ENCODE measurements around the gene TENM3.

The TENM3 gene

DNA sequence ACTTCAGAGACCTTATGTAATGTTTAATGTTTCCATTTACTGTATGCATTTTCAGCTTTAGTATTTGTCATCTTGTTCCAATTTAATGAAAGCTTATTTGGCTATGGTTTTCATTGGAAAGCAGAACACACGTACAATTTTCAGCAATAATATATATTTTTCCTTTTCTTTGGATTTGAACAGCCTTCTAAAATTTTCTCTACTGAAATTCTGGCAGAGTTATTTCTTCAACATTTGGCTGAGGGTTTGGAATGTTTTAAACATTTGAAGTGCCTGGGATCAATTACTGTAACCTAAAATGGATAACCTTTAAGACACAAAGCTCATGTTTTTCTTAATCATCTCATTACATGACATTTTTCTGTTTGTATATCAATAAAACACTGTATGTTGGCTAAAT lies 156.9 kb downstream of the TENM3 start:
- no peak for DNase-seq (ENCODE audit: low read depth in 2 of 2)

DNA sequence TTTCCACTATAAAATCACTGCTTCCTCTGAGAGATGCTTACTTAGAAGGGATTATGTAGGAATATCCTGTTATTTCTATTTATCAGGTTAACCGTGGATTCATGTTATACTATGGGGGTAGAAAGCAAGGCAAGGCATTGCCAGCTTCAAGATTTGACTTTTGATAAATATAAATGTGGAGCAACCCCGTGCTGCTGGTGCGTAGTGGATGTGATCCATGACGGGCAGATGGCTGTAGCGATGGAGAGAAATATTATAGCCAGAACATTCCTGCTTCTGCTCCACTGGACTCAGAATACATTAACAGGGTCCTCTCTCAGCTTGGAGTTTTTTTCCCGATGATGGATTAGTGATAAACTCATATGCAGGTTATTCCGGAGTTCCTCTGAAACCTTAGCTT lies 157.6 kb downstream of the TENM3 start:
- DNase-seq (ENCODE audit: low read depth in 2 of 2) = no peak

DNA sequence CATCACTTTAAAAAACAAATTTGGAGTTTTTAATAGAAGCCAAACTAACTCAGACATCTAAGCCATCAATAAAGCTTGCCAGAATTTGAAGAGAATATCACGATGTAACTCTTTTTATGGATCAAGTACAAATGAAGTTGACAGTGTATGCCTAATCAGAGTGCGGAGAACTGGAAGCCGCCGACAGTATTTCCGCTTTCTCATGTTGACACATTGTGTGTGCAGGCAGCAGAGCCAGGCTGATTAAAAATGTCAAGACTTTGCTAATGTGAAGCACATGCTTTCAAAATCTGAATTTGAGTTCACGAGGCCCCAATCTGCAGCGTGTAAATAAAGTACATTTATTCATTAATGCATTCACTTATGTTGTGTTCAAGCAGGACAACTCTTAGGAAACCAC lies 161.2 kb downstream of the TENM3 start:
- no peak for DNase-seq (ENCODE audit: low read depth in 2 of 2)

DNA sequence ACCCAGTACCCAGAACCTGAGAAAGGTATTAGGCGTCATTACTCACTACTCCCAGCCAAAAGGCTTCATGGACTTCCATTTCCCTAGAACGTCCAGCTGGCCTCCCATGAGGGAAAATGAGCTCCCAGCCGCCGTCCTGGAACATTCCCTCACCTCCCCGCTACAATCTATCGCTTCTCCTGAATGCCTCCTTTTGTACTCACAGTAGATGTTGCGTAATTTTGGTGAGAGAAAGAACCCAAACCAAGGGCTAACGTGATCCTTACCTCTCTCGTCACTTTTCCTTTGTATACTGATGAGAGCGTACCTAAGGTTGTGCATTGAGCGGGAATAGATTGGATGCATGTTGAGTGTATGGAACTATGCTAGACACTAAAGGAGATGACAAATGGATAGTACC lies 161.9 kb downstream of the TENM3 start:
- DNase-seq (ENCODE audit: low read depth in 2 of 2) = no peak

DNA sequence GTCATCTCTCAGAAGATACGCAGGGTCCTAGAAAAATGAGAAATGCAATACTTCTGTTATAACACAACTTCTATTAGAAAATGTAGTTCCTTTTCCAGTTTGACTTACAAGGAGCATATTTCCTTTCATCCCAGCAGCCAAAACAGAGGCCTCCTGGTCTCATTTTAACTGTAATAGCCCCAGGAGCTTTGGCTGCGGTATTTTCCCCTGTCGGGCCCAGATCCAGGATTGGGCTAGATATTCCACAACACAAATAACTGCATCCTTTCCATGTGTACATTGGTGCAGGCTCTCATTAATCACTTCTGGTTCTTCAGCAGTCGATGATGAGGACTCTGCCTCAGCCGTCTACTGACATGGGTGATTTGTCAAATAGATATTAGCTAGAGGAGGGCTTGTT lies 166.1 kb downstream of the TENM3 start:
- DNase-seq (ENCODE audit: low read depth in 2 of 2) = no peak

DNA sequence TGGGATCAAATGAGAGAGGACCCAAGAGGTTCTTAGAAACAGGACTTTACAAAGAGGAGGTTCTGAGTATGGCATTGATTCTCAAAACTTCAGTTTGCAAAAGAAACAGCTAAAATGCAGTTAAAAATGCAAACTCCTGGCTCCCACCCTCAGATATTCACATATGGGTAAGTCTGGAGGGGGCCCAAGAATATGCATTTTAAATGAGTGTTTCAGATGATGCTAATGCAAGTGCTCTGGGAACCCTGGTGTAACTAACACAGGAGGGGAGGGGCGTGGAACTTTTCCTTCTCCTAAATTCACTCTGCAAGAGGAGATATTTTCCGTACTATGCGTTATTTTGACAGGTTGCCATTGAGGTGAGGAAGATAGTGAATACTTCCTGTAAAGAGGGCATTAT lies 168.2 kb downstream of the TENM3 start:
- DNase-seq (ENCODE audit: low read depth in 2 of 2) = no peak

DNA sequence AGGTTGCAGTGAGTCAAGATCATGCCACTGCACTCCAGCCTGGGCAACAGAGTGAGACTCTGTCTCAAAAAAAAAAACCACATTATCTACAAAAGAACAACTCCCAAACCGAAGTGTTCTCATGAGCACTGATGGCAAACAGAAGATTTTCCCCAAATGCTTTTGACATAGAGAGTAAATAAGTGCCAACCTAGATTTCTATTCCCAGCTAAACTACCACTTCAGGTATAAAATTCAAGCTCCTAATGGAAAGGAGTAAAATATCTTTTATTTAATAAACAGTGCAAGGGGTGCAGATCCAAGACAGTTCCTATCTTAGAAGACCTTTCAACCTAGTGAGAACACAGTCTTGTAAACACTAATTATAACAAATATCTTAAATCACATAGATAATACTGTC lies 170.3 kb downstream of the TENM3 start:
- DNase-seq (ENCODE audit: low read depth in 2 of 2) = no peak

DNA sequence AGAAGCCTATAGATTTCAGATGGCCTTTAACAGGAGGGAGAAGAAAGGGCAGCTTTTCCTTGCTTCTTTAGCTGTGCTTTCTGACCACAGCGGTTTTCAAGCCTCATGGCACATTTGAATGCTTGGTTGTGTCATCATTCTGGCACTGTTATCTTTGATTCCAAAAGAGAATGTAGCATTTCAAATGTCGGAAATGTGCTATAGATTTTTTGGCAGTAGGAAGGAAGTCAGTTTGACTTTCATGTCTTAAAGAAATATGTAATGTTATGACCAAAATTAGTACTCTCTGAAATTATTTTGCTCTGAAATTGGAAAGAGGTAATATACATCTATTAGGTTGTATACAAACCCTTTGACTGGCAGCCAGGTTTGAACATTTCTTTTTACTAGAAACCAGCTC lies 171.9 kb downstream of the TENM3 start:
- DNase-seq (ENCODE audit: low read depth in 2 of 2) = no peak

DNA sequence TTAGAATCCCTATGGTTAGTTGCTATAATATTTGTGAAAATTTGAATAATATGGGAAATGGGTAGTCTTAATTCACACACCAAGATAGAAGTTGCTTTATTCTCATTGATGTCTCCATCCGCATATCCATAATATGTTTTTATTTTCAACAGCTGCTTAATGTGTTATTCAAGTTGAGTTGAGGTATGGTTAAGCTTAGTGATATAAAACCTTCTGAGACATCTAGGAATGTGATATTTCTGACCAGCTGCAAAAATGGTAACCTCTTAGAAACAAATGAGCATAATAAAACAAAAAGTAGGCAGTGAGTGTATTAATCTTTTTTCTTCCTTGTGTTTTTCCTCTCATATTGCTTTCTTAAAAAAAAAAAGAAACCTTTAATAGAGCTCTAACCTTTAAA lies 172.9 kb downstream of the TENM3 start:
- no peak for DNase-seq (ENCODE audit: low read depth in 2 of 2)

DNA sequence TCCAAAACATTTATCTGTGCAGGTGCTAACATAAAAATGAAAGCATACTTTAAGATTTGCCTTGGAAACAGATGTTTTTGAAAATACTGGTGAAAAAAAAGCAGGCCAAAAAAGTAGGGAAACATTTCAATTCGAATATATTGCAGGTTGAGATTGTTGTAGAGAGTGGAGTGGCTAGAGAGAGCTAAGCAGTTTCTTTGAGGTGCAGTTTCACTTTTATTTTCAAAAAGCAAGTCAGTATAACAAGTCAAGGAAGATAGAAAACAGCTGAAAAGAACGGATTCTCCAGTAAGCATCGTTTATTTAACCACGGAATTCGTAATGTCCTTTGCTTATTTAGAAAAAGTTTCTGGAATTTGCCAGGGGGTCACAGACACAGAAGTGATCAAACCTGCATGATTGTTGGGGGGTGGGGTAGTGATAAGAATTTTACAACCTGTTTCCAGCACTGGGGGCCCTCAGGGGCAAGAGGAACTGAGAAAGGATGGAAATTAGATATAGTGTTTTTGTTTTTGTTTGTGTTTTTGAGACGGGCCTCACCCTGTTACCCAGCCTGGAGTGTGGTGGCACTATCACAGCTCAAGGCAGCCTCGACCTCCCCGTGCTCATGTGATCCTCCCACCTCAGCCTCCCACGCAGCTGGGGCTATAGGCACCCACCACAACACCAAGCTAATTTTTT lies 175.0 kb downstream of the TENM3 start:
- no peak for DNase-seq (ENCODE audit: low read depth in 2 of 2)

DNA sequence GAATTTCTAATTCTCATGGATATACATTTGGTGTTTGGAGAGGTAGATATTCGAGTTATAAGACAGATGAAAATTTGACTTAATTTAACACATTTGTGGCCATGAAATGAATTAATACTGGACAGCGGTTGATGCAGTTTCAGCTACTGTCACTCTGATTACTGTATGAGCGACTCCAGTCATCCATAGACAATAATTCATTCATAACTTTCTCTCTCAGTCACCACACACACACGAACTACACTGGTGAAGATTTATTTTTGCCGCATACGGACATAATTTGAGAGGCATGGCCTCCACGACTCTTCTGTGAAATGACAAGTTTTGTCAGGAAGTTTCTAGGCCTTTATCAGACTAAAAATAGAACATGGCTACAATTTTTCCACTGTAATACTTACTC lies 177.0 kb downstream of the TENM3 start:
- DNase-seq (ENCODE audit: low read depth in 2 of 2) = no peak

DNA sequence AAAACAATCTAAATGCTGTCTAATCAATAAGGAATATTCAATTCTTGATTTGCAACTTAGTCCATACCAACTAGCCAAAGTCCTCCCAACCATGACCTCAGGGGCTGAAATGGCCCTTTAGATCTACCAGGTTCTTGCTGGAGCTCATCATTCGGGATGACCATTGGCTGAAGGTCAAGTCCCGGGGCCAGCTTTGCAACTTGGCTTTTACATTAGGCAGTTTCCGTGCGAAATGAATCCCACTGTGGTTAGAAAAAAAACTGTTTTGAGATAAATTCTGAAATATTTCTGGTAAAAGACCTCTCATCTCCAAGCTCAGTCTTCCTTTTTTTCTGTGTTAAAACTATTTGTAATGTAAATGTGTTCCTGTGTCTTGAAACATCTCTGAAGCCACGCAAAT lies 178.6 kb downstream of the TENM3 start:
- DNase-seq (ENCODE audit: low read depth in 2 of 2) = no peak

DNA sequence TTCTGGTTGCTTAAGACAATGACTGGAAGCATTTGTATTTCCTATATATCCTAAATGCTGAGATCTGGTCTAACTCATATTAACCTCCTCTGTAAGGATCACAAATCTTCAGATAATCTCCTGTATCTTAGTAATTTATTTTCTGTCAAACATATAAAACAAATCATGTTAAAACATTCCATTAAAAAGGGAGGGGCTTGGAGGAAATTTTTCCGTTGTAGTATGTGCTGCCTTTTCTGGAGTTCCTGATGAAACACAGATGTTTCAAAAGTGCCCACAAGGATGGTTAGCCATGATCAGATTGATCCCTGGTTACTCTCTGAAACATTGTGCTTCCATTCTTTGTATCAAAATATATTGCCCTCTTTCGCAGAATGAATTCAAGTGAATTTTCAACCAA lies 182.1 kb downstream of the TENM3 start:
- DNase-seq (ENCODE audit: low read depth in 2 of 2) = no peak

DNA sequence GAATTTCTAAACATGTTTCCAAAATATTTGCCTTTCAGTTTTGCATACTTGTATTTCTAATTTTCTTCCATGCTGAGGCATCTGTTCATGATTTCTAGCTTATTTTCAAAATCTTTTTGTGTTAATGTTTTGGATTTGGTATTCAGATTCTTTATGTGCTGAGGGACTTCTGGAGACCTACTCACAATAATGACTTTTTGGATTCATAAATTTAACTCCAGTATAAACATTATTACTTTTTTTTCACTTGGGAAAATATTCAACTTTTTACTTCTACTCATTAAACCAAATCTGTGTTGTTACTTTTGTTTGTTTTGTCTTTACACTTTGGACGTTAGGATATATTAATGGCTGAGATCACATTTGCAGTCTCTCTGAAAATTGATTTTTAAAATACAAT lies 183.7 kb downstream of the TENM3 start:
- no peak for DNase-seq (ENCODE audit: low read depth in 2 of 2)

DNA sequence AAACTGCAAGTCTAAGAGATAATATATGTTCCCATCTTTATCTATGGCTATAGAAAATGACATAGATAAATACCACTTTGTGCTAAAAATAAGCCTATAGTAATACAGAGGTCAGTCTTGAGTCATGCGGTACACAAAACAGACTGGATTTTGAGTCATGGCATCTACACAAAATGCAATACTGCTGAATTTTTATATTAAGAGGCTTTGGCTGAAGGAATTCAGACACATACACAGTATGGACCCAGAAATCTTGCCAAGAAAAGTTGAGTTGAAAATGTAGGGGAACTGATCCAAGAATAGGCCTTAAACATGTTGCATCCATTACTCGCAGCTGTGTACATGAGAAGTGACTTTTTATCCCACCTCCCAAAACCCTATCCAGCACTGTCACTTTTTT lies 184.4 kb downstream of the TENM3 start:
- DNase-seq (ENCODE audit: low read depth in 2 of 2) = no peak

DNA sequence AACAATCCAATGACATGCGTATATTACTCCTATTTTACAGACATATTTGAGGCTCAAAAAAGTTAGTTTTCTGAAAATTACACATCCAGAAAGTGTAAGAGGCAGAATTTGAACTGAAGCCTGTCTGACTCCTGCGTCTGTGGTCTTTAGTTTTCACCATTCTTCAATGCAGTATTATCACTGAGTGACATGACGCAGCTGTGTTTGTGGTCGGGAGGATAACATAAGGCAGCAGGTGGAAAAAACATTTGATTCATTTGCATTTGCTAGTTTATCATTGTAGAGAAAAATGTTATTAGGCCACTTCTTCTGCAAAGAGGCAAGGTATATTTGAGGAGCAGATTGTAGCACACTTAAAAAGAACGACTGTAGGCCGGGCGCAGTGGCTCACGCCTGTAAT lies 186.7 kb downstream of the TENM3 start:
- DNase-seq (ENCODE audit: low read depth in 2 of 2) = no peak

DNA sequence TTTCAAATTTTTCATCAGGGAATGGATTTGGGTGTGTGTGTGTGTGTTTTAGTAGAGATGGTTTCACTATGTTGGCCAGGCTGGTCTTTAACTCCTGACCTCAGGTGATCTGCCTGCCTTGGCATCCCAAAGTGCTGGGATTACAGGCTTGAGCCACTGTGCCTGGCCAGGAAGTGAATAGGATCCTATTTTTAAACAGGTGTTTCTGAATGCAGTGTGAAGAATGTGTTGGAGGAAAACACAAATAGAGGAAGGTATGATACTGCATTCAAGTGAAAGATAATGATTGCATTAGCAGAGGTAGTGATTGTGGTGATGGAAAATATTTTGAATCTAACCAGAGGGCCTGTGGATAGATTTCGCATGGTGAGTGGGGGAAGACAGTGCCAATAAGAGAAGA lies 189.6 kb downstream of the TENM3 start:
- no peak for DNase-seq (ENCODE audit: low read depth in 2 of 2)

DNA sequence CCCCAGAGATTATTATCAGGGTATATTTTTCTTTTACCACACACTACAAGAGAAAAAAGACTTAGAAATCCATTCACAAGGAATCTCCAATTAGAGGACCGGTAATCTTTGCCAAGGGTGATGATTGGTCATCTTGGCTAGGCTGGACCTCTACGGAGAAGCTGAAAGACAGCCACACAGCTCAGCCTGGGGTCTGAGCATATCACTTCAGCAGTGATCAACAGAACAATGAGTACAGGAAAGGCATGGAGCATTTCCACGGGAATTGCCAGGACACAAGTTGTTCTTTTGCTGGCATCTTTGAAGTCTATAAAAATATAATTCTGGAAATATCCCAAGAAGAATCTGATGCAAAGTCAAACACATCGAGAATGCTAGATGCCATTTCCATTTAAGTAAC lies 191.5 kb downstream of the TENM3 start:
- DNase-seq (ENCODE audit: low read depth in 2 of 2) = no peak

DNA sequence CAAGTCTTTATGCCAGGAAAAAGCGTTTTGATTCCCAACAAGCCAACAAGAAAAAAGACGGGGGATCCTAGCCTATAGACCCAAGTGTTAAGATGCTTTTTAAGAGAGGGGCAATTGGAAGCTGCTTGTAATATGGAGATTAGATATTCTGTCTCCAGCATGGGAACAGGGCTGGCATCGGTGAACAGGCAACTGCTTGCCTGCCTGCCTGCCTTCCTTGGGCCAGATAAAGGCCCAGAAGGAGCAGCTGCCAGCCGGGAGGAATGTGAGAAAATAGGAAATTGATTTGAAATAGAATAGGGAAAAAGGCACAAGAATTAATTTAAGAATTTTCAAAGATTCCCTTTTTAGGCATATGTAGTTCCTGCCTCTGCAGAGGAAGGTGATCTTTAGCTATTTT lies 192.2 kb downstream of the TENM3 start:
- no peak for DNase-seq (ENCODE audit: low read depth in 2 of 2)

DNA sequence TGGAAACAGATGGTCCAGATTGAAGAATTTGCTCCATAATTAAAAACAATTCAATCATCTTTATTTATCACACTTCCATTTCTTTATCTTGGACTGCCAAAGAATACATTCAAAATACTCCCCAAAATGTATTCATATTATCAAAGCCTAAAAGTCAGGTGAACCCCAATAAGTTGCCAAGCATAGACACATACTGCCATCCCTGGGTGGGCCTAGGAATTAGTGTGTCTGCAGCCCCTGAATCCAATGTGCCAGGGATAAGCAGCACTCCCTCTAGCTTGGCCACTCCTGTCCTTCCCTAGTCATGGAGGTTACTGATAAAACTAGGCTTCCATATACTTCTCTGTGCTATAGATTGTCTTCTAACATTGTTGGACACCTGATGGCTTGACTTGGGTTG lies 199.9 kb downstream of the TENM3 start:
- no peak for DNase-seq (ENCODE audit: low read depth in 2 of 2)

DNA sequence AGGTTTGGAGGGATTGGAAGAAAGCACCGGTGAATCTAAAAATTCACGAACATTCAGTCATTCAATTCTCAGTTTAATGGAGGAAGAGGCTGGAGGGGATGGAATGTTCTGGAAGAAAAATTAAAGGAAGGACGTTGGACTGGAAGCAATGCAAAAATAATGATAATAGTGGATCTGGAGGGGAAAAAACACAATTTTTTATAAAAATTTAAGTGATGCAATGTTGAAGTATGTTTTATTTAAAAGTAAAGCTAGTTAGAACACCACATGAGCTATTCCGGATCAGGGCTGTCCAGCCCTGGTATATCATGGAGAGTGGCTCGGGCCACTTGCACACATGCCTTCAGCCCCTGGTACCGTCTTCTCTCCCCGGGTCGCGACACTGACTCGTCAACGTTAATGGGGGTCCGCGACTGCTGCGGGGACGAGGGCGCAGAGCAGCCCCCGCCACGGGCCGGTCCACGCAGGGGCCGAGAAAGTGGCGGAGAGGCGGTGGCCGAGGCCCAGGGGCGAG lies 204.6 kb downstream of the TENM3 start:
- no peak for DNase-seq (ENCODE audit: low read depth in 2 of 2)

DNA sequence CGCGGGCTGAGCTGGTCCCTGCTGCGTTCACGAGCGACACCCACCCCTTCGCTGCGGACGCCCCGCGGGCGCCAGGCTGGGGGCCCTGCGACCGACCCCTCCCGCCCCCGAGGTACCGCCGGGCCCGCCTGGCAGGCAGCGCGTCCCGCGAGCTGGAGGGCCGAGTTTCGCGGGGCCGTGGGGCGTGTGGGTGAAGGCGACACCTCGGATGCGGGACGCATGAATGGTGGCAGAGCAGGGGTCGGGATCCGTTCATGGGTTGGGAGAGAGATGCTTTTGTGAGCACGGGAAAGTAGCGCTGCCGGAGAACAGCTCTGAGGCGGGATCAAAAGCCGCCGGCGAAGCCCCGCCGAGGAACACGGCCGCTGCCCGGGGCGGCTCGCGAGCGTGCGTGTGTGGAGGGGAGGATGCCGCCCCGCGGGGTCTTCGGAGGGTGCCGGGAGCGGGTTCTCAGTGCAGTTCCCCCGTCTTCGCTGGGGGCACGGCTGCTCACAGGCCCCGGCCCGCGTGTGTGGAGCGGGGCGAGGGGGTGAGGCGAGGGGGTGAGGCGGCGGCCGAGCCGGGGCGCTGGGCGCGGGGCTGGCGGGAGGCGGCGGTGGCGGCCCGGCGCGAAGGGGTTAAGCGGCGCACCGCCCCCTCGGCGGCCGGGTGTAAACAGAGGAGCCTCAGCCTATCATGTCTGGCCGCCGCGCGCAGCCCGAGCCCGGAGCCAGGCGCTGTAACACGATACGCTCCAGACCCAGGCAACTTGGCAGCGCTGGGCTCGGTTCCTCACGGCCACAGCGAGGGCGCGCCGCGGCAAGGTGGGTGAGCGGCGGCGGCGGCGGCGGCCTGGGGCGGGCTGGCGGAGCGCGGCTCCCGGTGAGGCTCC lies 205.3 kb downstream of the TENM3 start:
- DNase-seq (ENCODE audit: low read depth in 2 of 2) = peak in 1 of 2 donors; percentile 1

DNA sequence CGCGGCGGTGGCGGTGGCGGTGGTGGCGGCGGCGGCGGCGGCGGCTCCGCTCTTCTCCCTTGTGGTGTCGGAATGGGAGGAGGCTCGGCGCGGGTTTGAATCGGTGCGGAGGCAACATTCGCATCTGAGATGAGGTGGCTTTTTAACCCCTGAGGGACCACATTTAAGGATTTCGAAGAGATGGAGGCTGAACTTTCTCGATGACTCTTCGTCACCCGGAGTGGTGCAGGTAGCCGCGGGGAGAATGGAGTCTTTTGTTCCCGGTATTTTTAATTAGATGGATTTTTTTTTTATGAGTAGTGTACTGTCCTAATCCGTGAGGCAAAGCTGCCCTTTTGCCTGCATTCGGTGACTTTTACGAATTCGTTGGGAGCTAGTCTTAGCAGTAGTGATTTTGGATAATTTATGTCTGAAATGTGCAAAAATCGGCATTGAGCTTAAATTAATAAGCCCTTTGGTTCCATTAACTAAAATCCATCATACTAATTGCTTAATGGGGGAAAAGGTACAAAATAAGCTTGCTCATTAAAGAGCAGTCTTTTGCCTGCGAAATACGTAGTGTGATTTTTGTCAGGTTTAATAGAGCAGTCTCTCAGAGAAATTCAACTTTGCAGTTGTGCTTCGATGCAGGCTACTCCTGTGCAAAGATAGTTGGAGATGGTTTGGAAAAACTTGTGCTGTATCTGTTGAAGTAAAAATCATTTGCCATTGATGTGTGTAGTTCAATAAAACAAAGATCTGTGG lies 206.2 kb downstream of the TENM3 start:
- no peak for DNase-seq (ENCODE audit: low read depth in 2 of 2)
